Keratinocyte (primary cell): ENCODE measurements around the gene CCDC171. TPM values are rescaled to one million over a fixed set of nuclear protein-coding genes. Genes with fewer than 3 reads are reported as not detected.
"Not testable (repeated sequence)": the region's sequence is repeated elsewhere in the genome, so short reads cannot be mapped to it uniquely, and the experiment has no call there.

Experiments
- DNase-seq: peaks from one replicate; pipeline ENCODE4 v3.0.0-alpha.2; 2011; ENCODE audit warnings: low read depth, missing footprints, low spot score
- FAIRE-seq: peaks from 2 replicates; lab custom pipeline; 2011; peaks lifted over from hg19 to GRCh38; lab: Jason Lieb, UNC
- H2AFZ ChIP-seq: 2 replicates; pipeline ENCODE4 v1.6.0; 2012; ENCODE audit warnings: low read length, control low read depth, inconsistent platforms; ENCODE audit not compliant: control insufficient read depth
- H3K27ac ChIP-seq: 2 replicates; pipeline ENCODE4 v1.5.1; 2011; ENCODE audit warnings: low read length; ENCODE audit not compliant: control insufficient read depth, insufficient read depth
- H3K27me3 ChIP-seq: 3 replicates; pipeline ENCODE4 v1.6.0; 2011; ENCODE audit warnings: low read length; ENCODE audit not compliant: control insufficient read depth, insufficient read depth; ENCODE audit errors: extremely low read depth
- H3K36me3 ChIP-seq, 2 experiments: 2 replicates in 1 of 2; 3 replicates in 1 of 2; pipeline ENCODE4 v1.5.1; 2011; ENCODE audit warnings: low read length in 2 of 2, mild to moderate bottlenecking in 1 of 2; ENCODE audit not compliant: control insufficient read depth in 2 of 2, insufficient read depth in 2 of 2; ENCODE audit errors: extremely low read depth in 1 of 2
- H3K4me1 ChIP-seq: 3 replicates; pipeline ENCODE4 v1.5.1; 2011; ENCODE audit warnings: low read length; ENCODE audit not compliant: control insufficient read depth, insufficient read depth; ENCODE audit errors: extremely low read depth
- H3K4me2 ChIP-seq: 3 replicates; pipeline ENCODE4 v1.6.0; 2011; ENCODE audit warnings: low read depth, low read length; ENCODE audit not compliant: control insufficient read depth, insufficient read depth; ENCODE audit errors: extremely low read depth
- H3K4me3 ChIP-seq, 3 experiments: fragments of 200-600 bp in 1 of 3; sonication (generic) in 1 of 3; 2 replicates in 2 of 3; 3 replicates in 1 of 3; pipeline ENCODE4 v1.5.1; 2011 to 2016; ENCODE audit warnings: low read length in 3 of 3, mild to moderate bottlenecking in 3 of 3, control low read depth in 2 of 3, inconsistent platforms in 1 of 3, low read depth in 1 of 3, mixed read lengths in 1 of 3, mixed run types in 1 of 3, moderate library complexity in 1 of 3; ENCODE audit not compliant: control insufficient read depth in 2 of 3, insufficient read depth in 2 of 3; ENCODE audit errors: extremely low read depth in 1 of 3
- H3K79me2 ChIP-seq: 2 replicates; pipeline ENCODE4 v1.6.0; 2012; ENCODE audit warnings: low read length; ENCODE audit not compliant: control insufficient read depth, insufficient read depth
- H3K9ac ChIP-seq: 3 replicates; pipeline ENCODE4 v1.6.0; 2011; ENCODE audit warnings: low read length; ENCODE audit not compliant: control insufficient read depth, insufficient read depth; ENCODE audit errors: extremely low read depth
- H3K9me1 ChIP-seq: 3 replicates; pipeline ENCODE4 v1.6.0; 2011; ENCODE audit warnings: low read length; ENCODE audit not compliant: control insufficient read depth, insufficient read depth; ENCODE audit errors: extremely low read depth
- H3K9me3 ChIP-seq: 2 replicates; pipeline ENCODE4 v1.5.1; 2012; ENCODE audit warnings: low read depth, low read length; ENCODE audit not compliant: control insufficient read depth
- H4K20me1 ChIP-seq: 3 replicates; pipeline ENCODE4 v1.6.0; 2011; ENCODE audit warnings: low read length; ENCODE audit not compliant: control insufficient read depth, insufficient read depth; ENCODE audit errors: extremely low read depth
- EZH2 ChIP-seq: IDR thresholded peaks from one replicate; pipeline ENCODE4 v1.6.1; 2012; ENCODE audit warnings: inconsistent platforms, mild to moderate bottlenecking, low read length, moderate library complexity
- dilution Hi-C: fragments of 300-500 bp; cut with MboI; formaldehyde crosslinking; loops from one replicate; pipeline ENCODE4 v1.7.0; 2020; ENCODE audit warnings: low sequenced_read_pairs; ENCODE audit not compliant: extremely low pct_ligation_motif_present
- polyA plus RNA-seq, 5 experiments: library from polyadenylated mRNA; depleted of rRNA in 3 of 5; stranded (reverse) in 3 of 5; stranded (forward) in 1 of 5; unstranded in 1 of 5; fragments of >200 nt; gene quantifications; 1 replicate in 1 of 5; 2 replicates in 3 of 5; 3 replicates in 1 of 5; pipeline versions ENCODE4 v1.2.1 to v1.2.3, GENCODE V29; 2011 to 2012; ENCODE audit warnings: missing spikeins in 2 of 5, low read depth in 1 of 5, low replicate concordance in 1 of 5
- TF ChIP-seq, protein P1 (sequence below), 3 experiments: IDR thresholded peaks in 1 of 3; conservative IDR thresholded peaks in 1 of 3; optimal IDR thresholded peaks in 1 of 3; 2 replicates in 2 of 3; 3 replicates in 1 of 3; pipeline versions ENCODE3 to v1.5.1; 2011; ENCODE audit warnings: low read length in 3 of 3, mild to moderate bottlenecking in 3 of 3, moderate library complexity in 2 of 3, control low read depth in 1 of 3, inconsistent platforms in 1 of 3; ENCODE audit not compliant: insufficient read depth in 2 of 3; ENCODE audit errors: extremely low read depth in 1 of 3

CCDC171 gene
- polyA plus RNA-seq, 1 donor (not counting 4 experiments of a cell fraction or from before 2014, with no cell fraction given): 0.46 TPM

DNA sequence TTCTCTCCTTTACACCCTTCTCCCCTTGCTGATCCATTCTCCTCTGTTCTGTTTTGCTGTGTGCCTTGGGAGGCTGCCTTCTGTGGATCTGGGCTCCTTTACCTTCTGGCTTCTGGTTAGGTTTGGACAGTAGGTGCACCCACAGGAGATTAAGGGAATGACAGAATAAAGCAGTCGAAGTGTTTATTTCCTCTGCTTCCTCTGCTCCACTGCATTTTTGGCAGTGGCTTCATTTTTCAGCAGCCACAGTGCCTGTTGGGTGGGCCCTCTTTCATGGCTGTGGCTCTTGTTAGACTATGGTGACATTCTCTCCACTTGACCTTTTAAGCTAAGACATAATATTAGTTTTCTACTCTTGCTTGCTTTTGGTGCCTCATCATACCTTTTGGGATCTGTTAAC is 144.1 kb downstream of the CCDC171 start:
- no peak for TF ChIP-seq EZH2
- TF ChIP-seq, protein P1, sequence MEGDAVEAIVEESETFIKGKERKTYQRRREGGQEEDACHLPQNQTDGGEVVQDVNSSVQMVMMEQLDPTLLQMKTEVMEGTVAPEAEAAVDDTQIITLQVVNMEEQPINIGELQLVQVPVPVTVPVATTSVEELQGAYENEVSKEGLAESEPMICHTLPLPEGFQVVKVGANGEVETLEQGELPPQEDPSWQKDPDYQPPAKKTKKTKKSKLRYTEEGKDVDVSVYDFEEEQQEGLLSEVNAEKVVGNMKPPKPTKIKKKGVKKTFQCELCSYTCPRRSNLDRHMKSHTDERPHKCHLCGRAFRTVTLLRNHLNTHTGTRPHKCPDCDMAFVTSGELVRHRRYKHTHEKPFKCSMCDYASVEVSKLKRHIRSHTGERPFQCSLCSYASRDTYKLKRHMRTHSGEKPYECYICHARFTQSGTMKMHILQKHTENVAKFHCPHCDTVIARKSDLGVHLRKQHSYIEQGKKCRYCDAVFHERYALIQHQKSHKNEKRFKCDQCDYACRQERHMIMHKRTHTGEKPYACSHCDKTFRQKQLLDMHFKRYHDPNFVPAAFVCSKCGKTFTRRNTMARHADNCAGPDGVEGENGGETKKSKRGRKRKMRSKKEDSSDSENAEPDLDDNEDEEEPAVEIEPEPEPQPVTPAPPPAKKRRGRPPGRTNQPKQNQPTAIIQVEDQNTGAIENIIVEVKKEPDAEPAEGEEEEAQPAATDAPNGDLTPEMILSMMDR (optimal IDR thresholded peaks at IDR 0.05 in 1 of 3, IDR thresholded peaks at IDR 0.05 in 1 of 3, conservative IDR thresholded peaks at IDR 0.05 in 1 of 3; ENCODE audit: extremely low read depth in 1 of 3, insufficient read depth in 2 of 3, low read length in 3 of 3): peak in 1 of 3 experiments; percentile 5
- Histone ChIP-seq H3K27ac (no peak overlapping the region), H3K36me3 (no peaks in the 10 kb centered on the region), H3K4me1 (peaks cover 9% of the 10 kb centered on the region), H3K4me2 (no peak overlapping the region), H3K9ac (no peak overlapping the region), H3K9me1 (no peaks in the 10 kb centered on the region), H4K20me1 (no peaks in the 10 kb centered on the region), H3K9me3 (no peaks in the 10 kb centered on the region), H3K4me3 (no peak overlapping the region), H2AFZ (no peak overlapping the region), H3K79me2 (no peaks in the 10 kb centered on the region), H3K27me3 (no peaks in the 10 kb centered on the region)
- dilution Hi-C loops: no loop called here
- DNase-seq (no peak), FAIRE-seq (no peak)

DNA sequence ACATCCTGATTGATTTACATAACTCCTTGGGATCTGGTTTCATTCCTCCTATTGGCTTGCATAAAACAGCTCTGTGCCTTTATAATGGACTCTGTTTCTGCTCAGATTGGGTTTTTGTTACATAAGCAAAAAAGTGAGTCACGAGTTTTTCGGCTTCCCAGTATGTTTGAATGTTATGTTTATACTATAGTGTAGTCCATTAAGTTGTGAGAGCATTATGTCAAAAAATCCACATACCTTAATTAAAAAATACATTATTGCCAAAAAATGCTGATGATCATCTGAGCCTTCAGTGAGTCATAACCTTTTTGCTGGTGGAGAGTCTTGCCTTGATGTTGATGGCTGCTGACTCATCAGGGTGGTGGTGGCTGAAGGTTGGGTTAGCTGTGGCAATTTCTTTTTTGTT is 144.6 kb downstream of the CCDC171 start:
- Histone ChIP-seq H3K9me3 (no peaks in the 10 kb centered on the region), H3K9ac (no peak overlapping the region), H3K4me2 (no peak overlapping the region), H3K36me3 (no peaks in the 10 kb centered on the region), H3K27ac (no peak overlapping the region), H2AFZ (no peak overlapping the region), H4K20me1 (no peaks in the 10 kb centered on the region), H3K27me3 (no peaks in the 10 kb centered on the region), H3K4me3 (no peak overlapping the region), H3K79me2 (no peaks in the 10 kb centered on the region), H3K4me1 (peaks cover 9% of the 10 kb centered on the region), H3K9me1 (no peaks in the 10 kb centered on the region)
- dilution Hi-C loops: no loop called here
- DNase-seq (peak; percentile 4), FAIRE-seq (peak; percentile 44)
- TF ChIP-seq EZH2: no peak
- TF ChIP-seq, protein P1 (optimal IDR thresholded peaks at IDR 0.05 in 1 of 3, IDR thresholded peaks at IDR 0.05 in 1 of 3, conservative IDR thresholded peaks at IDR 0.05 in 1 of 3; ENCODE audit: extremely low read depth in 1 of 3, insufficient read depth in 2 of 3, low read length in 3 of 3): no peak

DNA sequence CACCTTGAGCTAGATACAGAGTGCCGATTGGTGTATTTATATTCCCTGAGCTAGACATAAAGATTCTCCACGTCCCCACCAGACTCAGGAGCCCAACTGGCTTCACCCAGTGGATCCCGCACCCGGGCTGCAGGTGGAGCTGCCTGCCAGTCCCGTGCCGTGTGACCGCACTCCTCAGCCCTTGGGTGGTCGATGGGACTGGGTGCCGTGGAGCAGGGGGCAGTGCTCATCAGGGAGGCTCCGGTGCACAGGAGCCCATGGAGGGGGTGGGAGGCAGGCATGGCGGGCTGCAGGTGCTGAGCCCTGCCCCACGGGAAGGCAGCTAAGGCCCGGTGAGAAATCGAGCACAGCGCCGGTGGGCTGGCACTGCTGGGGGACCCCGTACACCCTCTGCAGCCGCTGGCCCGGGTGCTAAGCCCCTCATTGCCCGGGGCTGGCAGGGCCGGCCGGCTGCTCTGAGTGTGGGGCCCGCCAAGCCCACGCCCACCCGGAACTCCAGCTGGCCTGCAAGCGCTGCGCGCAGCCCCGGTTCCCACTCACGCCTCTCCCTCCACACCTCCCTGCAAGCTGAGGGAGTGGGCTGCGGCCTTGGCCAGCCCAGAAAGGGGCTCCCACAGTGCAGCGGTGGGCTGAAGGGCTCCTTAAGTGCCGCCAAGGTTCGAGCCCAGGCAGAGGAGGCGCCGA is 147.2 kb downstream of the CCDC171 start:
- H2AFZ ChIP-seq, H3K9me1 ChIP-seq, DNase-seq, H4K20me1 ChIP-seq, H3K4me2 ChIP-seq, H3K4me1 ChIP-seq, dilution Hi-C loops, H3K9me3 ChIP-seq, H3K79me2 ChIP-seq, H3K9ac ChIP-seq, H3K27me3 ChIP-seq, H3K27ac ChIP-seq, H3K36me3 ChIP-seq, FAIRE-seq, H3K4me3 ChIP-seq: not testable (repeated sequence)
